ENCODE data around the gene IPPK. TPM values are rescaled to one million over a fixed set of nuclear protein-coding genes. Genes with fewer than 3 reads are reported as not detected.

IPPK gene
- 10 to 100 TPM; 15.1 to 18.1 TPM for total RNA-seq

GRCh38 chr9:92669890-92670708, at the start of gene IPPK:
IPPK (minus strand) TSS chr9:92670131; CDS start chr9:92669988, 143 bp downstream.
- Mint-ChIP-seq H3K9me3 (no peaks in the 10 kb centered on the region), H3K36me3 (ENCODE audit: low read depth) (peaks cover 19% of the 10 kb centered on the region)

GRCh38 chr9:92719028-92719647, 49.2 kb upstream of the IPPK start:
- H3K9me3 Mint-ChIP-seq = no peaks in the 10 kb centered on the region
- ATAC-seq (replicated peaks) = no peak
- no peak overlapping the region for H3K4me3 Mint-ChIP-seq
- no peaks in the 10 kb centered on the region for H3K27me3 Mint-ChIP-seq
- no peak overlapping the region for H3K27ac Mint-ChIP-seq
- peaks cover 5% of the 10 kb centered on the region for H3K4me1 Mint-ChIP-seq
- H3K36me3 Mint-ChIP-seq (ENCODE audit: low read depth) = peaks cover 73% of the 10 kb centered on the region

More at GRCh38 chr9:92669890-92670708, at the start of gene IPPK:
- Mint-ChIP-seq H3K4me1 (peaks cover 23% of the 10 kb centered on the region), H3K27me3 (no peaks in the 10 kb centered on the region), H3K27ac (peak within 1 kb of the TSS; percentile 87), H3K4me3 (peak within 1 kb of the TSS; percentile 90)
- peak; percentile 96 for ATAC-seq (replicated peaks)

GRCh38 chr9:92718086-92719001, 48.4 kb upstream of the IPPK start:
- Mint-ChIP-seq H3K27ac (no peak overlapping the region), H3K36me3 (ENCODE audit: low read depth) (peaks cover 78% of the 10 kb centered on the region), H3K27me3 (no peaks in the 10 kb centered on the region), H3K4me3 (no peak overlapping the region), H3K4me1 (peaks cover 5% of the 10 kb centered on the region), H3K9me3 (no peaks in the 10 kb centered on the region)
- ATAC-seq (replicated peaks) = no peak

- Mint-ChIP-seq H3K27ac (no peak overlapping the region), H3K36me3 (ENCODE audit: low read depth) (peaks cover 83% of the 10 kb centered on the region), H3K4me3 (no peak overlapping the region)
These were observed 47.5 kb upstream of the IPPK start for GRCh38 chr9:92717201-92718085.

GRCh38 chr9:92716557-92716956, 46.6 kb upstream of the IPPK start:
- peak; percentile 58 for ATAC-seq (replicated peaks)
- Mint-ChIP-seq H3K27ac (peak overlapping the region; percentile 43), H3K4me1 (peaks cover 19% of the 10 kb centered on the region), H3K27me3 (no peaks in the 10 kb centered on the region), H3K9me3 (no peaks in the 10 kb centered on the region), H3K36me3 (ENCODE audit: low read depth) (peaks cover 83% of the 10 kb centered on the region), H3K4me3 (no peak overlapping the region)

More at GRCh38 chr9:92717201-92718085, 47.5 kb upstream of the IPPK start:
- H3K9me3 Mint-ChIP-seq = no peaks in the 10 kb centered on the region
- H3K4me1 Mint-ChIP-seq = peaks cover 11% of the 10 kb centered on the region
- H3K27me3 Mint-ChIP-seq = no peaks in the 10 kb centered on the region
- no peak for ATAC-seq (replicated peaks)

- no peak for ATAC-seq (replicated peaks)
These were observed 45.7 kb upstream of the IPPK start for GRCh38 chr9:92715488-92716231.

GRCh38 chr9:92714787-92715487, 45.0 kb upstream of the IPPK start:
- H3K36me3 Mint-ChIP-seq (ENCODE audit: low read depth) = peaks cover 79% of the 10 kb centered on the region
- no peaks in the 10 kb centered on the region for H3K9me3 Mint-ChIP-seq
- peaks cover 20% of the 10 kb centered on the region for H3K4me1 Mint-ChIP-seq
- no peaks in the 10 kb centered on the region for H3K27me3 Mint-ChIP-seq
- no peak overlapping the region for H3K27ac Mint-ChIP-seq
- H3K4me3 Mint-ChIP-seq = no peak overlapping the region
- no peak for ATAC-seq (replicated peaks)

More at GRCh38 chr9:92715488-92716231, 45.7 kb upstream of the IPPK start:
- Mint-ChIP-seq H3K36me3 (ENCODE audit: low read depth) (peaks cover 83% of the 10 kb centered on the region), H3K27ac (no peak overlapping the region), H3K9me3 (no peaks in the 10 kb centered on the region), H3K27me3 (no peaks in the 10 kb centered on the region), H3K4me3 (no peak overlapping the region), H3K4me1 (peaks cover 23% of the 10 kb centered on the region)

- Mint-ChIP-seq H3K4me3 (no peak overlapping the region), H3K9me3 (no peaks in the 10 kb centered on the region), H3K36me3 (ENCODE audit: low read depth) (peaks cover 69% of the 10 kb centered on the region), H3K4me1 (peaks cover 20% of the 10 kb centered on the region), H3K27ac (peak overlapping the region; percentile 91), H3K27me3 (no peaks in the 10 kb centered on the region)
- ATAC-seq (replicated peaks) = no peak
These were observed 44.1 kb upstream of the IPPK start for GRCh38 chr9:92714016-92714415.

- peak overlapping the region; percentile 91 for H3K27ac Mint-ChIP-seq
- H3K9me3 Mint-ChIP-seq = no peaks in the 10 kb centered on the region
These were observed 43.6 kb upstream of the IPPK start for GRCh38 chr9:92713528-92713927.

GRCh38 chr9:92712767-92713166, 42.8 kb upstream of the IPPK start:
- no peaks in the 10 kb centered on the region for H3K27me3 Mint-ChIP-seq
- peaks cover 61% of the 10 kb centered on the region for H3K36me3 Mint-ChIP-seq (ENCODE audit: low read depth)
- peak overlapping the region; percentile 72 for H3K4me3 Mint-ChIP-seq
- ATAC-seq (replicated peaks) = no peak
- H3K9me3 Mint-ChIP-seq = no peaks in the 10 kb centered on the region
- peaks cover 20% of the 10 kb centered on the region for H3K4me1 Mint-ChIP-seq
- peak overlapping the region; percentile 91 for H3K27ac Mint-ChIP-seq

More at GRCh38 chr9:92713528-92713927, 43.6 kb upstream of the IPPK start:
- ATAC-seq (replicated peaks) = no peak
- peaks cover 66% of the 10 kb centered on the region for H3K36me3 Mint-ChIP-seq (ENCODE audit: low read depth)
- H3K4me3 Mint-ChIP-seq = no peak overlapping the region
- no peaks in the 10 kb centered on the region for H3K27me3 Mint-ChIP-seq
- H3K4me1 Mint-ChIP-seq = peaks cover 20% of the 10 kb centered on the region

GRCh38 chr9:92711844-92712243, 41.9 kb upstream of the IPPK start:
- Mint-ChIP-seq H3K9me3 (no peaks in the 10 kb centered on the region), H3K4me3 (peak overlapping the region; percentile 72), H3K27ac (peak overlapping the region; percentile 91), H3K36me3 (ENCODE audit: low read depth) (peaks cover 61% of the 10 kb centered on the region), H3K4me1 (peaks cover 20% of the 10 kb centered on the region), H3K27me3 (no peaks in the 10 kb centered on the region)
- peak; percentile 85 for ATAC-seq (replicated peaks)

GRCh38 chr9:92711146-92711545, 41.2 kb upstream of the IPPK start:
- peaks cover 25% of the 10 kb centered on the region for H3K4me1 Mint-ChIP-seq
- no peaks in the 10 kb centered on the region for H3K9me3 Mint-ChIP-seq
- H3K27me3 Mint-ChIP-seq = no peaks in the 10 kb centered on the region
- no peak for ATAC-seq (replicated peaks)
- peaks cover 56% of the 10 kb centered on the region for H3K36me3 Mint-ChIP-seq (ENCODE audit: low read depth)
- peak overlapping the region; percentile 72 for H3K4me3 Mint-ChIP-seq
- peak overlapping the region; percentile 91 for H3K27ac Mint-ChIP-seq
